Caco-2 (cell line): ENCODE data around the gene FOS. TPM values are rescaled to one million over a fixed set of nuclear protein-coding genes. Genes with fewer than 3 reads are reported as not detected.

Source experiments
- BruUV-seq: library from RNA; stranded (reverse); fragments of 400-500 nt; replicated peaks from 2 replicates; lab custom pipeline; 2021; lab: Mats Ljungman, UMichigan
- CTCF ChIA-PET: fragments of 300-600 bp; sonication (Branson Sonifier 250); formaldehyde crosslinking; loops from one replicate; lab custom pipeline; 2022; ENCODE audit warnings: antibody characterized with exemption; lab: Charles Lee
- POLR2A ChIA-PET: fragments of 300-600 bp; sonication (Branson Sonifier 250); formaldehyde crosslinking; loops from one replicate; lab custom pipeline; 2022; ENCODE audit warnings: antibody characterized with exemption; lab: Charles Lee
- DNase-seq, 2 experiments: peaks; one replicate each; pipeline versions ENCODE4 v3.0.0 to v3.0.0-alpha.2; 2020 to 2022
- H3K27me3 ChIP-seq: replicated peaks from 2 replicates; pipeline ENCODE4 v1.6.0; 2011; ENCODE audit warnings: low read length; ENCODE audit not compliant: control insufficient read depth, insufficient read depth
- H3K36me3 ChIP-seq: 2 replicates; pipeline ENCODE4 v1.5.1; 2011; ENCODE audit warnings: low read length; ENCODE audit not compliant: control insufficient read depth, insufficient read depth
- H3K4me1 ChIP-seq: fragments of 250-450 bp; sonication (Bioruptor Pico); 2 replicates; pipeline ENCODE4 v1.5.1; 2020; ENCODE audit warnings: mild to moderate bottlenecking
- H3K4me3 ChIP-seq: 2 replicates; pipeline ENCODE4 v1.5.1; 2011; ENCODE audit warnings: low read depth, mild to moderate bottlenecking, control low read depth, low read length
- H3K9me3 ChIP-seq: fragments of 250-450 bp; sonication (Bioruptor Pico); 2 replicates; pipeline ENCODE4 v1.5.1; 2020; ENCODE audit warnings: mild to moderate bottlenecking, moderate library complexity
- H3K27ac Mint-ChIP-seq: one replicate; pipeline ENCODE4 v1.8.0; 2022; ENCODE audit warnings: mixed read lengths; ENCODE audit not compliant: unreplicated experiment
- H3K27me3 Mint-ChIP-seq: one replicate; pipeline ENCODE4 v1.8.0; 2022; ENCODE audit warnings: mixed read lengths; ENCODE audit not compliant: insufficient read depth, unreplicated experiment
- H3K36me3 Mint-ChIP-seq: one replicate; pipeline ENCODE4 v1.8.0; 2022; ENCODE audit warnings: mild to moderate bottlenecking, mixed read lengths; ENCODE audit not compliant: insufficient read depth, unreplicated experiment
- H3K4me1 Mint-ChIP-seq: one replicate; pipeline ENCODE4 v1.8.0; 2022; ENCODE audit warnings: low read depth, mixed read lengths; ENCODE audit not compliant: unreplicated experiment
- H3K4me3 Mint-ChIP-seq: one replicate; pipeline ENCODE4 v1.8.0; 2022; ENCODE audit warnings: mild to moderate bottlenecking, moderate library complexity, mixed read lengths; ENCODE audit not compliant: unreplicated experiment
- H3K9me3 Mint-ChIP-seq: one replicate; pipeline ENCODE4 v1.8.0; 2022; ENCODE audit warnings: mixed read lengths; ENCODE audit not compliant: unreplicated experiment
- intact Hi-C: fragments of 100-400 bp; cut with micrococcal nuclease; formaldehyde crosslinking; loops from one replicate; pipeline ENCODE4 v1.10.0; 2022; ENCODE audit not compliant: unreplicated experiment
- total RNA-seq: library from RNA; stranded (reverse); gene quantifications from 2 replicates; pipeline ENCODE4 v1.2.3, GENCODE V29; 2022
- TF ChIP-seq, protein P1 (sequence below), 2 experiments: fragments of 200-600 bp in 1 of 2; IDR thresholded peaks; 1 replicate in 1 of 2; 2 replicates in 1 of 2; pipeline versions ENCODE4 v1.5.1 to v1.8.0; 2011 to 2022; ENCODE audit warnings: antibody characterized with exemption in 1 of 2, control low read depth in 1 of 2, inconsistent platforms in 1 of 2, low read depth in 1 of 2, low read length in 1 of 2, mild to moderate bottlenecking in 1 of 2, moderate library complexity in 1 of 2; ENCODE audit not compliant: insufficient read depth in 1 of 2, severe bottlenecking in 1 of 2, unreplicated experiment in 1 of 2

FOS gene
- total RNA-seq, 1 experiment from 2014 or later = 73.7 TPM

DNA sequence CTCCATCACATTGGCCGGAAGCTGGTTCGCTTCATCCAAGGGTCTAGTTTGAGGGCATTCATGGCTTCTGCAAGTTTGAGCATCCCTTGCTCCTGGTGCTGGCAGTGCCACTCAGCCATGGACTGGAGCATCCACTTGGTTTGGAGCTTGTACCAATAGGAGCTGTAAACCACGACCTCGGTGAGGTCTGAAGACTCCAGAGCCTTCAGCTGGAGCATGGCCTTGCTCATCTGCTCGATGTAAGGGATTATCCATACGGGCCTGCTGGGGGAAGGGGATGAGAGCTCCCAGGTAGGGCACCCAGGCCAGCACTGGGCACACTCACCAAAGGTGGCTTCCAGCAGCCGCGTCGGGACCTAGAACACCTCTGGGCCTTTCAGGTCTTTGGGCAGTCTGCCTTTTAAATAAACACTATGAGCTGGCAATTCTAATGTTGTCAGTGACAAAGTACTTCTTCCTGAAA lies 13.5 kb downstream of the FOS start:
- TF ChIP-seq, protein P1, sequence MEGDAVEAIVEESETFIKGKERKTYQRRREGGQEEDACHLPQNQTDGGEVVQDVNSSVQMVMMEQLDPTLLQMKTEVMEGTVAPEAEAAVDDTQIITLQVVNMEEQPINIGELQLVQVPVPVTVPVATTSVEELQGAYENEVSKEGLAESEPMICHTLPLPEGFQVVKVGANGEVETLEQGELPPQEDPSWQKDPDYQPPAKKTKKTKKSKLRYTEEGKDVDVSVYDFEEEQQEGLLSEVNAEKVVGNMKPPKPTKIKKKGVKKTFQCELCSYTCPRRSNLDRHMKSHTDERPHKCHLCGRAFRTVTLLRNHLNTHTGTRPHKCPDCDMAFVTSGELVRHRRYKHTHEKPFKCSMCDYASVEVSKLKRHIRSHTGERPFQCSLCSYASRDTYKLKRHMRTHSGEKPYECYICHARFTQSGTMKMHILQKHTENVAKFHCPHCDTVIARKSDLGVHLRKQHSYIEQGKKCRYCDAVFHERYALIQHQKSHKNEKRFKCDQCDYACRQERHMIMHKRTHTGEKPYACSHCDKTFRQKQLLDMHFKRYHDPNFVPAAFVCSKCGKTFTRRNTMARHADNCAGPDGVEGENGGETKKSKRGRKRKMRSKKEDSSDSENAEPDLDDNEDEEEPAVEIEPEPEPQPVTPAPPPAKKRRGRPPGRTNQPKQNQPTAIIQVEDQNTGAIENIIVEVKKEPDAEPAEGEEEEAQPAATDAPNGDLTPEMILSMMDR (IDR thresholded peaks at IDR 0.05; ENCODE audit: insufficient read depth in 1 of 2, low read depth in 1 of 2, low read length in 1 of 2, severe bottlenecking in 1 of 2, unreplicated experiment in 1 of 2) = no peak
- ChIA-PET CTCF (no interaction called here), POLR2A (interaction anchor here (5.9 kb wide), 1 partner anchor 10 kb away, joined by 99 read pairs; no protein-coding TSS in a partner anchor)
- intact Hi-C loops = loop anchor here (10.0 kb wide), 1 partner anchor 57 kb away; no protein-coding TSS in a partner anchor
- peaks cover 13% of the 10 kb centered on the region for H3K4me1 ChIP-seq
- DNase-seq = no peak
- Mint-ChIP-seq H3K27me3 (no peaks in the 10 kb centered on the region), H3K9me3 (no peaks in the 10 kb centered on the region), H3K4me3 (no peak overlapping the region), H3K4me1 (peaks cover 6% of the 10 kb centered on the region), H3K36me3 (peaks cover 9% of the 10 kb centered on the region), H3K27ac (no peak overlapping the region)
- H3K27me3 ChIP-seq = no peaks in the 10 kb centered on the region
- no peaks in the 10 kb centered on the region for H3K36me3 ChIP-seq
- no peak overlapping the region for H3K4me3 ChIP-seq
- no TSS peak for BruUV-seq
- no peaks in the 10 kb centered on the region for H3K9me3 ChIP-seq

DNA sequence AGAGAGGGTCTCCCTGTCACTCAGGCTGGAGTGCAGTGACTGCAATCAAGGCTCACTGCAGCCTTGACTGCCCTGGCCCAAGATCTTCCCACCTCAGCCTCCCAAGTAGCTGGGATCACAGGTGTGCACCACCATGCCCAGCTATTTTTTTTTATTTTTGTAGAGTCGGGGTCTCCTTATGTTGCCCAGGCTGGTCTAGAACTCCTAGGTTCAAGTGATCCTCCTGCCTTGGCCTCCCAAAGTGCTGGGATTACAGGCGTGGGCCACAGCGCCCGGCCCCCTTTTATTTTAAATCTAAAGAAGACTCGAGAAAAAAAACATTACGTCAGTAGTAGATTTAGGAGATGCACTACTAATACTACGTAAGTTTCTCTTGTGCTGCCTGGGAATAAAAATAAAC lies 14.3 kb downstream of the FOS start:
- H3K27me3 ChIP-seq = no peaks in the 10 kb centered on the region
- Mint-ChIP-seq H3K36me3 (peaks cover 9% of the 10 kb centered on the region), H3K9me3 (no peaks in the 10 kb centered on the region), H3K27ac (peak overlapping the region; percentile 86), H3K27me3 (no peaks in the 10 kb centered on the region), H3K4me3 (peak overlapping the region; percentile 71), H3K4me1 (peaks cover 6% of the 10 kb centered on the region)
- BruUV-seq = no TSS peak
- H3K4me1 ChIP-seq = peaks cover 13% of the 10 kb centered on the region
- POLR2A ChIA-PET = interaction anchor here (5.9 kb wide), 1 partner anchor 10 kb away, joined by 99 read pairs; no protein-coding TSS in a partner anchor
- intact Hi-C loops = loop anchor here (10.0 kb wide), 1 partner anchor 58 kb away; no protein-coding TSS in a partner anchor
- H3K9me3 ChIP-seq = no peaks in the 10 kb centered on the region
- DNase-seq = no peak
- H3K36me3 ChIP-seq = no peaks in the 10 kb centered on the region
- TF ChIP-seq, protein P1 (IDR thresholded peaks at IDR 0.05; ENCODE audit: insufficient read depth in 1 of 2, low read depth in 1 of 2, low read length in 1 of 2, severe bottlenecking in 1 of 2, unreplicated experiment in 1 of 2) = no peak
- CTCF ChIA-PET = interaction anchor here (3.4 kb wide), 1 partner anchor 9 kb away, joined by 36 read pairs; no protein-coding TSS in a partner anchor
- no peak overlapping the region for H3K4me3 ChIP-seq

DNA sequence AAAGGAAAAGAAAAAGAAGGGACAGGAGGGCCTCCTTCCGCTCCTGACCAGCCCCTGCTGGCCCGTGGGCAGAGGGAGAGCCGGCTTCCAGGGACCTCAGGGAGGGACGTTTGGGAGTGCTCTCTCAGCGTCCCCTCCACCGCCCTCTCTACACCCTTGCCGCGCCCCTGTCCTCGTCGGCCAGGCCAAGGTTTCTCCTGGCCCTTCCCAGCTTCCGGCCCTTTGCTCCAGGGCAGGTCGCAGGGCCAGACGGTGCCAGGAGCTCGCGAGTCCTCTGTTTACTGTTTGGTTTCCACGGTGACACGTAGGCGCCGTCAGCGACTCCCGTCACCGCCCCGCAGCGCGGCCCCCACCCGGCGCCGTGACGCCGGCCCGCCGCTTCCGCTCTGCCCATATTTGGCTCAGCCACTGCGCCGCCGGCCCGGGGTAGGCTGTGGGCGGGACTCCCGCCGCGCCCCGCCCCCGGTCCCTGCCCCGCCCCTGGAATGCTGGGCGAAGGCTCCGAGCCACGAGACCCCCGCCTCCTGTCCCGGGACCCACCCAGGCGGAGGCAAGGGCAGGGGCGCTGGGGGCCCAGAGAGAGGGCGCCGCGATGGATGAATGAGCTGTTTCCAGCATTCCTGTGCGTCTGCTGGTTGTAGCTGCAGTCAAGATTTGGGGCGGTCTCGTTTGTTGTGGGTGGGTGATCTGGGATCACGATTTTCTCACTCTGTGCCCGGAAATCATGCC lies 15.5 kb downstream of the FOS start:
- H3K9me3 ChIP-seq = no peaks in the 10 kb centered on the region
- H3K4me1 ChIP-seq = peaks cover 18% of the 10 kb centered on the region
- no peaks in the 10 kb centered on the region for H3K27me3 ChIP-seq
- peaks cover 9% of the 10 kb centered on the region for H3K36me3 Mint-ChIP-seq
- POLR2A ChIA-PET = interaction anchor here (0.6 to 5.9 kb wide), 14 partner anchors 11 to 677 kb away, joined by 3 to 99 read pairs (median 6); partner anchors contain the start of genes FOS, JDP2 and NEK9
- no peaks in the 10 kb centered on the region for H3K27me3 Mint-ChIP-seq
- CTCF ChIA-PET = interaction anchor here (0.9 to 3.4 kb wide), 3 partner anchors 10 to 119 kb away, joined by 3 to 36 read pairs (median 4); no protein-coding TSS in a partner anchor
- no TSS peak for BruUV-seq
- peaks cover 6% of the 10 kb centered on the region for H3K4me1 Mint-ChIP-seq
- intact Hi-C loops = loop anchor here (1.0 to 10.0 kb wide), 5 partner anchors 11 to 118 kb away; partner anchors contain the start of genes FOS and TMED10
- peak overlapping the region; percentile 86 for H3K27ac Mint-ChIP-seq
- DNase-seq = peak; percentile 98
- no peaks in the 10 kb centered on the region for H3K36me3 ChIP-seq
- TF ChIP-seq, protein P1 (IDR thresholded peaks at IDR 0.05; ENCODE audit: insufficient read depth in 1 of 2, low read depth in 1 of 2, low read length in 1 of 2, severe bottlenecking in 1 of 2, unreplicated experiment in 1 of 2) = peak in 1 of 2 experiments; percentile 14
- H3K9me3 Mint-ChIP-seq = no peaks in the 10 kb centered on the region
- peak overlapping the region; percentile 40 for H3K4me3 ChIP-seq
- H3K4me3 Mint-ChIP-seq = peak overlapping the region; percentile 71
